GM03348 (cell line): ENCODE measurements around the gene CTXND2.
"Not testable (repeated sequence)": the region's sequence is repeated elsewhere in the genome, so short reads cannot be mapped to it uniquely, and the experiment has no call there.

Experiments used
- DNase-seq: peaks from one replicate; pipeline ENCODE4 v3.0.0; 2012; ENCODE audit warnings: low spot score

Gene CTXND2

DNA sequence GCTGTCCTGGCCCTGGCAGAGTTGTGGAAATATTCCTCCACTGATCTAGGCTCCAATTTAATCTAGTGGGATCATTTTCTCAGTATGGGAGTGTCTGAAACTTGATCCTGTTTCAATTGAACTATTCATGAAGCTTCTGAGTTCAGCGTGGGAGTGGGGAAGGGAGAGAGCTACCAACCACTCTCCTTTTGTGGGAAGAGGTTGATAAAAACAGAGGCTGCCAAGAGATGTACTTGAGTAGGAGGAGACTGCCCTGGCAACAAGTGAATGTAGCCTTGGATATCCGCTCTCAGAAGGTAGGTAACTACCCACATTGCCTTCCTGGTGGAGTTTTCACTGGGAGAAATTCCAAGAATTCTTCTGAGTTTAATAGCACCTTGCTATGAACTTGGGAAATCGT is at the start of gene CTXND2:
CTXND2 (plus strand) TSS at position 119 of the 400 bp plus-strand sequence. CDS start 25,179 bp downstream, outside the sequence.
- DNase-seq: peak; percentile 28

DNA sequence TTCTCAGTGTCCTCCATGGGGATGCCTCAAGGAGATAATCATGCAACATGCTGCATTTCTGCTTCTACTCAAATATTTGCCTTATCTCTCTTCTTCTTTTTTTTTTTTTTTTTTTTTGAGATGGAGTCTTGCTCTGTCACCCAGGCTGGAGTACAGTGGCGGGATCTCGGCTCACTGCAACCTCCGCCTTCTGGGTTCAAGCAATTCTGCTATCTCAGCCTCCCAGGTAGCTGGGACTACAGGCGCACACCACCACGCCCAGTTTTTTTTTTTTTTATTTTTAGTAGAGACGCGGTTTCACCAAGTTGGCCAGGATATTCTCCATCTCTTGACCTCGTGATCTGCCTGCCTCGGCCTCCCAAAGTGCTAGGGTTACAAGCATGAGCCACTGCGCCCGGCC is 46.1 kb upstream of the CTXND2 start:
- not testable (repeated sequence) for DNase-seq

DNA sequence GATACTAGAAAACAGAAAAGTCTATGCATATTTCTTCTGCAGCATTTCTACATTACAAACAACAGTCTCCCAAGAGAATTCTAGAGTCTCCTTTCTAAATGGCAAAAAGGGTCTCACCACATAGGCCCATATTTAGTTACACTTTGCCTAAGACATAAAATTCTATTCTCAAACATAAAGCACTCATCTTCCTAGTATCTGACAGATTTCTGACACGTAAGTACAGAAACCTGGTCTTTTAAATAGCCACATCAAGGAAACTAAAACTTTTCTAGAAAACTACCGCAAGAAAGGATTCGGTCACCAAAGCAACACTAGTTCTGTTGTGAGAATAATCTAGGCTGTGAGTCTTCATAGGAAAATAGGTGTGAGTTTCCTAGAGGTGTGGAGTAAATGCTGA is 45.3 kb upstream of the CTXND2 start:
- DNase-seq: no peak

DNA sequence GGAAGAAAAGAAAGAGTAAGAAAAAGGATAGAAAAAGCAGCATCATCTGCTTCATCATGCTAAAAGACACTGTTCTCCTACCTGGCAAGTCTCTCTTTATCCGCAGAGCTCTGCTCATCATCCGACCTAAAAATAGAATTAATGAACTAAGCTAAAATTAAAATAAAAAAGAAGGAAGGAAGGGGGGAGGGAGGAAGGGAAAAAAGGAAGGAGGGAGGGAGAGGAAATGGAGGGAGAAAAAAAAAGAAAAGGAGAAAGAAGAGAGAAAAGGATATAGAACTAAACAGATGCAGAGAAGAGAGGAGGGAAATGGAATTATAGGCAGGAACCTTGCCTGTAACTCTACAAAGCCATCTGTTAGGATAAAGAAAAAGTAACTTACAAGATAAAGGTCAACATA is 44.6 kb upstream of the CTXND2 start:
- no peak for DNase-seq

DNA sequence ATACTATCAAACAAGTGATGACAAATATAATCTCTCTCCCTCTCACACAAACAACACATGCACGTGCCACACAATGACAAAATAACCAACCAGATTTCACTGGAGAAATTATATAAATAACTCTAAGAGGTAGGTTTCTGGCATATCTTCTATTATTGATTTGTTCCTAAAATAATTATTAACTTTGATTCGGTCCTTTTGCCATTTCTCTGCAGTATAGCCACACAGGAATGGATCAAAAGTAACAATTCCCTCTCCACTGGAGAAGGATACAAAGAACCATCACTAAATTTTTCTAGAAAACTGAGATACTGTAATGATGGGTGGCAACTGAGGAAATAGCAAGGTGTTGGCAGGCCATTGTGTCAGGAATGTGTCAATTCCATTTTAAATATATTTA is 44.0 kb upstream of the CTXND2 start:
- no peak for DNase-seq

DNA sequence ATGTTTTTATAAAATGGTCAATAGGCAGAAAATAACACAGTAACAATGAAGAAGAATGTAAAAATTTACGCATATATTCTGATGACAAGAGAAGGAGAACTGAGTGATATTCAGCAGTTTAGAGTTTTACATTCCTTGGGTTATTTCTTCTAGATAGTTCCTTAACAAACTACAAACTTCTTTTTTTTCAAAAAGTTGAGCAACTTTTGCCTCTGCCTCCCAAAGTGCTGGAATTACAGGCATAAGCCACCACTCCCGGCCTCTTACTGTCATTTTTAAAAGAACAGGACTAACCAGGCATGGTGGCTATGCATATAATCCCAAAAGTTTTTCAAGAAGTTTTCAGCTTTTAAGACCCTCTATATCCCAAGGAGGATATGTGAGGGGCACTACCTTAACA is 43.5 kb upstream of the CTXND2 start:
- peak; percentile 5 for DNase-seq

DNA sequence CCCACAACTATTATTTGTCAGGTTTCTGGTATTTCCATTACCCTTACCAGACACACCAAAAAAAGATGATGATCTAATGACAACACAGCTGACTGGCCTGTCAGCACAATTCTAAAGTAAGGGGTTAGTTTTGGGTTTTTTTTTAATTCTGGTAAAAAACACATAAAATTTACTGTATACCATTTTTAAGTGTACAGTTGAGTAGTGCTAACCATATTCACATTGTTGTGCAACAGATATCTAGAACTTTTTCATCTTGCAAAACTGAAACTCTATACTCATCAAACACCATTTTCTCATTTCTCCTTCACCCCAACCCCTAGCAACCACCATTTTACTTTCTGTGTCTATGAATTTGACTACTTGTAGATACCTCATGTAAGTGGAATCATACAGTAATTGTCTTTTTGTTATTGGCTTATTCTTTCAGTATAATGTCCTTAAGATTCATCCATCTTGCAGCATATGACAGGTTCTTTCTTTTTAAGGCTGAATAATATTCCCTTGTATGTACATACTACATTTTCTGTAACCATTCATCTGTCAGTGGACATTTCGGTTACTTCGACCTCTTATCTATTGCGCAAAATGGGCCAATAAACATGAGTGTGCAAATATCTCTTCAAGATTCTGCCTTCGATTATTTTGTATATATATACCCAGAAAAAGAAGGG is 40.3 kb upstream of the CTXND2 start:
- DNase-seq: no peak

DNA sequence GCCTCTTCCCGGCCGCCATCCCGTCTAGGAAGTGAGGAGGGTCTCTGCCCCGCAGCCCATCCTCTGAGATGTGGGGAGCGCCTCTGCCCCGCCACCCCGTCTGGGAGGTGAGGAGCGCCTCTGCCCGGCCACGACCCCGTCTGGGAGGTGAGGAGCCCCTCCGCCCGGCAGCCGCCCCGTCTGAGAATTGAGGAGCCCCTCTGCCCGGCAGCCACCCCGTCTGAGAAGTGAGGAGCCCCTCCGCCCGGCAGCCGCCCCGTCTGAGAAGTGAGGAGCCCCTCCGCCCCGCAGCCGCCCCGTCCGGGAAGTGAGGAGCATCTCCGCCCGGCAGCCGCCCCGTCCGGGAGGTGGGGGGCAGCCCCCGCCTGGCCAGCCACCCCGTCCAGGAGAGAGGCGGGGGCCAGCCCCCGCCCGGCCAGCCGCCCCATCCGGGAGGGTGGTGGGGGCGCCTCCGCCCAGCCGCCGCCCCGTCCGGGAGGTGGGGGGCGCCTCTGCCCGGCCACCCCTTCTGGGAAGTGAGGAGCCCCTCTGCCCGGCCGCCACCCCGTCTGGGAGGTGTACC is 36.1 kb upstream of the CTXND2 start:
- DNase-seq: not testable (repeated sequence)

DNA sequence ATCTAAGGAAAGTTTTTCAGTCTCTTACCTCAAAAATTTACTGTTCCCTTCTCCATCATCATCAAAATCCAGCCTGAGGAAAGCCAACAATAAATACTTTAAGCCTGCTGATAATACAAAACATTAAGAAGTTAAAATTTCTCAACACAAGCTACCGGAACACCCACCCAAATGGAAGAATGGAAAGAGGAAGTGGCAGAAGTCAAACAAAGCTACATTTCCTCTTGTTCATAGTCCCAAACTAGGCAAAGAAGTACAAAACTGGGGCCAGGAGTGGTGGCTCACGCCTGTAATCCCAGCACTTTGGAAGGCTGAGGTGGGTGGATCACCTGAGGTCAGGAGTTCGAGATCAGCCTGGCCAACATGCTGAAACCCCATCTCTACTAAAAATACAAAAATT is 34.2 kb upstream of the CTXND2 start:
- not testable (repeated sequence) for DNase-seq

DNA sequence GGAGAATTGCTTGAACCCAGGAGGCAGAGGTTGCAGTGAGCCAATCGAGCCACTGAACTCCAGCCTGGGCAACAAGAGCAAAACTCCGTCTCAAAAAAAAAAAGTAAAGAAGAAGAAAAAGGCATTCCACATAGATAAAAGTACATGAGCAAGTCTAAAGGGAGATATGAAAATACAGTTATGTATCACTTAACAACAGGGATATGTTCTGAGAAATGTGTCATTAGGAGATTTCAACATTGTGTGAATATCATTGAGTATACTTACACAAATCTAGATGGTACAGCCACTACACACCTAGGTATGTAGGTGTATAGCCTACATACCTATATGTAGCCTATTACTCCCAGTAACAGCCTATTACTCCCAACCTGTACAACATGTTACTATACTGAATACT is 23.2 kb upstream of the CTXND2 start:
- DNase-seq: no peak

DNA sequence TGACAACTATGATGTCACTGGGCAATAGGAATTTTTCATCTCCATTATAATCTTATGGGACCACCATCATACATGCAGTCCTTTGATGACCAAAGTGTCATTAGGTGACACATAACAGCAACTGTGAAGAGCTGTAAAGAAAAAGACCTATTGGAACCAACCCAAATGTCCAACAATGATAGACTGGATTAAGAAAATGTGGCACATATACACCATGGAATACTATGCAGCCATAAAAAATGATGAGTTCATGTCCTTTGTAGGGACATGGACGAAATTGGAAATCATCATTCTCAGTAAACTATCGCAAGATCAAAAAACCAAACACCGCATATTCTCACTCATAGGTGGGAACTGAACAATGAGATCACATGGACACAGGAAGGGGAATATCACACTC is 22.7 kb upstream of the CTXND2 start:
- DNase-seq: not testable (repeated sequence)

DNA sequence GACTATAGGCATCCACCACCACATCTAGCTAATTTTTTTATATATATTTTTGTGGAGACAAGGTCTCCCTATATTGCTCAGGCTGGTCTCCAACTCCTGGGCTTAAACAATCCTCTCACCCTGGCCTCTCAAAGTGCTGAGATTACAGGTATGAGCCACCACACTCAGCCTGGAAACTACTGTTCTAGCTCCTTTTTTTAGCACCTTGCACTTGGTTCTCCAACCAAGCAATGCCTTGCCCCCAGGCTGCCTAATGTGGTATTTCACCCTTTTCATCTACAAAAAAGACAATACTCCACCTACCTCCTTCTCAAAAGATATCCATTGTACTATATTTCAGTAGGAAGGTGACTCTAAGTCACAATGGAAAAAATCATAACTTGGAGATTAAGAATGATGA is 17.3 kb upstream of the CTXND2 start:
- DNase-seq: no peak

DNA sequence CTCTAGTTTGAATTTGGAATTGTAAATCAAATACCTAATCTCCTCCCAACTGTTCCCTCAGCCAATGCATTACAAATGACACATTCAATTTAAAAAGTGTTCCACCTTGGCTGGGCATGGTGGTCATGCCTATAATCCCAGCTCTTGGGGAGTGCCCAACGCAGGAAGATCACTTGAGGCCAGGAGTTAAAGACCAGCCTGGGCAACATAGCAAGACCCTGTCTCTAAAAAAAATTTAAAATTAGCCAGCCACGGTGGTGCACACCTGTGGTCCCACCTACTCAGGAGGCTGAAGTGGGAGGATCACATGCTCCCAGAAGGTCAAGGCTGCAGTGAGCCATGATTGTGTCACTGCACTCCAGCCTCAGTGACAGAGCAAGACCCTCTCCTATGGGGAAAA is 14.4 kb upstream of the CTXND2 start:
- no peak for DNase-seq

DNA sequence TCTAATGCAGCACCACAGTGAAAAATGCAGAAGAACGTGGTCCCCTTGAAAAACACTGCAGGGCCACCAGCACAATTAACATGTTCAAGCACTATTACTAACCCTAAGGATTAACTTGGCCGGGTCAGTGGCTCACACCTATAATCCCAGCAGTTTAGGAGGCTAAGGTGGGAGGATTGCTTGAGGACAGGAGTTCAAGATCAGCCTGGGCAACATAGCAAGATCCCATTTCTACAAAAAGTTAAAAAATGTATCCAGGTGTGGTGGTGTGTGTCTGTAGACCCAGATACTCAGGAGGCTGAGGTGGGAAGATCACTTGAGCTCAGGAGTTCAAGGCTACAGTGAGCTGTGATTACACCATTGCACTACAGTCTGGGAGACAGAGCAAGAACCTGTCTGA is 13.4 kb upstream of the CTXND2 start:
- DNase-seq: no peak

DNA sequence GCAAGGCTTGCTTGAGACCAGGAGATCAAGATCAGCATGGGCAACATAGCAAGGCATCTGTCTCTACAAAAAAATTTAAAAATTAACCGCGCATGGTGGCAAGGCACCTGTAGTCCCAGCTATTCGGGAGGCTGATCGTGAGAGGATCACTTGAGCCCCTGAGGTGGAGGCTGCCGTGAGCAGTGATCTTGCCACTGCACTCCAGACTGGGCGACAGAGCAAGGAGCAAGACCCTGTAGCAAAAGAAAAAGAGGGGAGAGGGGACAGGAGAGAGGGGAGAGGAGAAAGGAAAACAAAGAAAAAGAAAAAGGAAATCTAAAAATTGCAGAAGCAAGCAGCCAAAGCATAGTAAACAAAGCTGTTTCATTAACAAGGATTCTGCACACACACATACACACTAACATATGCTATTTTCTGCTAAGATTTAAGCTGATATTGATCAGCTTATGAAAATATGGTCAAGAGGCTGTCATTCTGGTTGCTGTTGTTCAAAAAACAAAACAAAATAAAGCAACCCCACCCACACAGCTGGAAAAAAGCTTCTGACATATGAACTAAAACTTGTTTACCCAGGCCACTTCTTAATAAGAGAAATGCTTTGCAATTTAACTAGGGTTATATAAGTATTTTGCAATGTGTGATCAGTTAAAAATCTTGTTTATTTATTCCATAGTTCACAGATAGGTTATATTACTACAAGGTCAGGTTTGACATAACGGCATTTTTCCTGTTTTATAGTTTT is 12.3 kb upstream of the CTXND2 start:
- DNase-seq: no peak

DNA sequence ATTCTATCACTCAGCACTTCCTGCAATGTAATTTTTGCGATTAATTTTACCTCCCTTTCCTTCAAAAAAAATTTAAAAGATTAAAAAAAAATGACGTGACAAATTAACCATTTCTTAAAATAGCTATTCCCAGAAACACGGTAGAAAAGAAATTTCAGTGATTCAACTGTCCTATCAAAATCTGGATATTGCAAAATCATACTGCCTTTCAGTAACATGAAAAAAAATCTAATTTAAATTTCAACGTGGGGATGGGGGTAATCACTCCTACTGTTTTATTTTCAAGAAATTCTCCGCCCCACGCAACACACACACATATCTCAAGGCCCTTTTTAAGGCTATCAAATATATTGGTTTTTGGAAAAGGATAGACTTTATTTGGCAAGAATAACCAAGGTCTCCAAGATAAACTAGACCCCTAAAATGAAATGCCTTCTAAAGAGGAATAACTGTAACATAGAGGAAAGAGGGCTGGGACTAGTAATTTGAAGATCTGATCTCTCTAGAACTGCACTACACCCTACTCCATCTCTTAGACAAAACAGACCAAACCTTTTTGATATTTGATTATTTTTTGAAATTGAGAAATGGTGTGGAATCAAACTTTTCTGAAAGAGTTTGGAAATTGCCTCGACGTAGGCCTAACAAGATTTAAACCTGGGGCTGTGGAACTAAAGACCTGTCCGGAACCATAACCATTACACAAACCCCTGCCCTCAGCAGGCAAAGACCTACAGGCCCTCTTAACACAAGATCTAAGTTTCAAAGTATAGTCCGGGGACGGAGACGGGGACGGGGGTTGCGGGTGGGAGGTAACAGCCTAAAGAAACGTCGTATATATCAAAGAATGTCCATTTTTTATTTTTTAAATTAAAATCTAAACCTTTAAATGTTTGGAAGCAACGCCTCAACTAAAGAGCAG is 11.5 kb upstream of the CTXND2 start:
- peak; percentile 12 for DNase-seq

DNA sequence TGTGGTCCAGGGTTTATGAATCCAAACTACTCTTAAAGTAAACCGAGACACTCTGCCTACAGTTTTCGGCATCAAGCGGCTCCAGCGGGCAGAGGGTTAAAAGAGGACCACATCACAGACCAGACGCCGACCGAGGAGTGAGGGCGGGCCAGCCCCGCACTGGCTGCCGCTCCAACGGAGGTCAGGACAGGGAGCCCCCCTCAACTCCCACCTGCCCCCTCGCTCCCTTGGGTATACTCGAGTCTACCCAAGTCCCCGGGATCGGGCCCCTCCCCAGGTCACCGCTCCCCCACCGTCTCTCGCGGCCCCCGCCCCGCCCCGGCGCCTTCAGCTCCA is 10.8 kb upstream of the CTXND2 start:
- peak; percentile 57 for DNase-seq

DNA sequence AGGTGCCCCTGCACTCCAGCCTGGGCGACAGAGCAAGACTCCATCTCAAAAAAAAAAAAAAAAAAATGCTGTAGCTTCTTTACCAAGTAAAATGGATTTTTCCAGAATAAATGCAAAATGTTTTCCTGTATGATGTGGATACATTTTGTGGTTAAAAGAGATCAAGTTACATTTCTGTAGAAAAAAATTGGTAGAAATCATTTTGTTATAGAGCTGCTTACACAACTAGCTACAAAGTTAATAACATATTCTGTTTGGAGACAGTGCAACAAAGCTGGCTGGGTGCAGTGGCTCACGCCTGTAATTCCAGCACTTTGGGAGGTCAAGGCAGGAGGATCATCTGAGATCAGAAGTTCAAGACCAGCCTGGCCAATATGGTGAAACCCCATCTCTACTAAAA is 8.0 kb upstream of the CTXND2 start:
- DNase-seq: not testable (repeated sequence)

DNA sequence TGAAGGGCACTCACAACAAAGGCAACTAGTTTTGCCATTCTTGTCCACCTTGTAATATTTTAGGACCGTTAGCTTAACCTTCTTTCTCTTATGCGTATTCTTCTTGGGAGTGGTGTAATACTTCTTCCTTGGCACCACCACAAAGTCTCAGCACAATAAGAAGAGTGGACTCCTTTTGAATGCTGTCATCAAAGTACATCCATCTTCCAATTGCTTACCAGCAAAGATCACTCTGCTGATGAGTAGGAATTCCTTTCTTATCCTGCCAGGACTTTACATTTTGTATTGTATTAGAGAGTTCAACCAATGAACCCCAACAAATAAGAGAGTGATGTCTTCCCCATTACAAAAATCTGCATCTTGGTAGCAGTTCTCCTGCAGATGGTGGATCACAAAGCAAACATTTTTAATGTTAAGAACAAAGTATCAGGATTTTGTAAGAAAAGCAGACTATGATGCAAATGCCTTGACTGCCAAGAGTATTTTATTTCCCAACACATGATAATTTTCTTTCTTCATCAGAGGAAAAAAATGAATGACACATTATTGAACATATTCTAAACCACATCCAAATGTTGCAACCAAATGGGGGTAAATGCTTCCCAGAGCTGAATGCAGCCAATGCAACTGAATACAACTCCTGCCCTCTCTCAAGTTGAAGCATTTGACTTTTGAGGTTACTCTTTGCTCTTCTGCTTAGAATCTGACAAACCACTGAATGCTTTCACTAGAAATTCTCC is 5.4 kb upstream of the CTXND2 start:
- peak; percentile 83 for DNase-seq

DNA sequence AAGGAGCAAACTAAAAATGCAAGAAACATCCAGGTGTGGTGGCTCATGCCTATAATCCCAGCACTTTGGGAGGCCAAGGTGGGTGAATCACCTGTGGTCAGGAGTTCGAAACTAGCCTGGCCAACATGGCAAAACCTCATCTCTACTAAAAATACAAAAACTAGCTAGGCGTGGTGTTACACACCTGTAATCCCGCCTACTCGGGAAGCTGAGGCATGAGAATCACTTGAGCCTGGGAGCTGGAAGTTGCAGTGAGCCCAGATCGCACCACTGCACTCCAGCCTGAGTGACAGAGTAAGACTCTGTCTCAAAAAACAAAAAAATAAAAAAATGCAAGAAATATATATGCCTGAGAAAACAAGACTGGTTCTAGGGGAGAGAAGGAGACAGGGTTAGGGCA is 3.8 kb upstream of the CTXND2 start:
- not testable (repeated sequence) for DNase-seq

DNA sequence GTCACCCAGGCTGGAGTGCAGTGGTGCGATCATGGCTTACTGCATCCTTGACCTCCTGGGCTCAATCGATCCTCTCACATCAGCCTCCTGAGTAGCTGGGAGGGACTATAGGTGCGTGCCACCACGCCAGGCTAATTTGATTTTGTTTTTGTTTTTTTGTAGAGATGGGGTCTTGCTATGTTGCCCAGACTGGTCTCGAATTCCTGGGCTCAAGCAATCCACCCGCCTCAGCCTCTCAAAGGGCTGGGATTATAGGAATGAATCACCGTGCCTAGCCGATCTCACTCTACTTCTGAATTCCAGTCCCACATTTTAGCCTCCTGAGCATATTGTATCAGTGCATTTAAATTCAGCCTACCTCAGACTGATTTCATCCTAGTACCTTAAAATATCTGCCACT is 1.8 kb downstream of the CTXND2 start:
- DNase-seq: no peak

DNA sequence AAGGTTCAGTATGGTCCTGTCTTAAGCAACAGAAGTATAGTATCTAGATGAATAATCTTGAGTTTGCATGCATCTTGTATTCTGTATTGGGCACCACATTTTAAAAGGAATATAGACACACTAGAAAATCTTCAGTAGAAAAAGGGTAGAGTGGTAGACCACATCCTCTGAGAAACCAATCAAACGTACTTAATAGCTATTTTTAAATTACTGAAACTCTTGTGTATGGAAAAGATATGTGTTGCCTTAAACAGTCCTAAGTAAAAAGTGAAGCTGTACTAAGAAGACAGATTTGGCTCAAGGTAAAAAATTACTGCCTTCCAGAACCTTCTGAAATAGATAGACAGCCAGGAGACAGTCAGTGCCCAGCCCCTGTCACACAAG is 3.1 kb downstream of the CTXND2 start:
- DNase-seq: no peak
